Heart left ventricle (tissue), 13 donors: ENCODE data around the gene CBLB.

Experiments used
- CTCF ChIP-seq, 12 donors: fragments of 200-600 bp; sonication (generic) in 4 of 12; IDR thresholded peaks; one replicate each; pipeline versions ENCODE4 v1.5.0 to v1.8.0; 2018 to 2022; ENCODE audit warnings: antibody characterized with exemption in 12 of 12, mild to moderate bottlenecking in 5 of 12
- POLR2A ChIP-seq, 2 donors: fragments of 450-650 bp; IDR thresholded peaks; one replicate each; pipeline ENCODE4 v1.6.1; 2017; ENCODE audit warnings: antibody characterized with exemption in 2 of 2, mild to moderate bottlenecking in 2 of 2, moderate library complexity in 2 of 2
- donor health status: ischemic (EF 13 %, LVEDD 7.1; RV severe dilation, severe dysfunction).
- donor health status: DM: no; HTN: yes; CAD: no.
- donor health status: DM: no; HTN: no; CAD: no.
- donor health status: ischemic (EF 25% LVEDD 6.9; RV normal size, moderate dysfunction).
- donor health status: ischemic (EF 25% LVEDD 5.7; RV mildly dilated, moderate dysfunction).
- donor health status: ischemic (EF 35%, LVEDD 5.7; RV mildly dilated, moderate dysfunction).
- donor health status: nonischemic (EF 11% LVEDD 7.7; RV severe dilation, severe dysfunction).
- donor health status: DM: yes; HTN: yes; CAD: no.
- donor health status: PGD.
- donor health status: ischemic (EF 29% LVEDD 5.4; RV normal size, mild dysfunction).
- donor health status: nonischemic (EF 23%, LVEDD 6.1; RV moderate dilation, normal function).

GRCh38 chr3:105876780-105877327 is 8.0 kb upstream of the CBLB start:
- TF ChIP-seq POLR2A (IDR thresholded peaks at IDR 0.05) (no peak), CTCF (IDR thresholded peaks at IDR 0.05) (no peak)
